SIG-M5 treated with dmso at 0.1 percent for 504 hours (cell line): ENCODE results near the gene GRM4.

ENCODE experiments used
- DNase-seq: peaks from one replicate; lab custom pipeline; 2025; ENCODE audit not compliant: unreplicated experiment; lab: John Stamatoyannopoulos, UW

The GRM4 gene

GRCh38 chr6:34143196-34143883 is 2.5 kb downstream of the GRM4 start:
- DNase-seq: no peak

DNA sequence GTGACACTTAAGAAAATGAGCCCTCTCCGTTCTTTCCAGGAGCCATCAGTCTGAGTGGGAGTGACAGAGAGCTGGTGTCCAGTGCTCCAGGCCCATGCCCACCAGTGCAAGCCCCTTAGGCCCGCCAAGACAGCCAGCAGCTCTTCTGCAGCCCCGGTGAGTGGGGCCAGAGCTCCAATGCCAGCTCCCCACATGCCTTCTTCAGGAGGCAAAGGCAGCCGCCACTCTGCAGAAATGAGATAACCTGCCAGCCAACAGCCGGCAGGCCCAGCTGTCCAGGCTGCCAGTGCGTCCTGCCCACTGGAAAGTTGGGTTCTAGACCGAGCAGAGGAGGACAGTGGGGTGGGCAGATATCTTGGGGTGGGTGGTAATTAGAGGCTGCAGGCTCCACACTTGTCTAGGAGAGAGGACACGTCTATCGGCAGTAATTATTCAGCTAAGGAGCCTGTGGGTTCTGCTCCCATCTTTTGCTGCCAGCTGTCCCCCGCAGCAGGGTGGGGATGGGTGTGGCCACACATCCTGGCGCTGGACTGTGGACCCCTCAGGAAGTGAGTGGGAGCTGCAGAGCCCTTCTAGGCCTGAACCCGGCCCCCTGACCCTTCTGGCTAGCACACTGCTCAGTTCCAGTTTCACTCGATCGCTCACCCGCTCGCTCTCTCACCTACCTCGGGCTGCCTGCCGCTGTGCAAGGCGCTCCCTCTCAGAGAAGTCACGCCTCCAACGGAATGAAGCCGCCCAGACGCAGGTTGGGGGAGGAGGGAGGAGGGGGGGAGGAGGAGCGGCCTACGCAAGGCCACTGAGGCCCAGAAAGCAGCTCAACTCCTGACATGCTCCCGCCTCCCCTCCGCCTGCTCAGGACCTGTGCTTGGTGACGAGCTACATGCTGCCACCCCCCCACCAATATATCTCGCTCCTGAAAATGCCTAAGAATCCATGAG is 3.6 kb downstream of the GRM4 start:
- no peak for DNase-seq

DNA sequence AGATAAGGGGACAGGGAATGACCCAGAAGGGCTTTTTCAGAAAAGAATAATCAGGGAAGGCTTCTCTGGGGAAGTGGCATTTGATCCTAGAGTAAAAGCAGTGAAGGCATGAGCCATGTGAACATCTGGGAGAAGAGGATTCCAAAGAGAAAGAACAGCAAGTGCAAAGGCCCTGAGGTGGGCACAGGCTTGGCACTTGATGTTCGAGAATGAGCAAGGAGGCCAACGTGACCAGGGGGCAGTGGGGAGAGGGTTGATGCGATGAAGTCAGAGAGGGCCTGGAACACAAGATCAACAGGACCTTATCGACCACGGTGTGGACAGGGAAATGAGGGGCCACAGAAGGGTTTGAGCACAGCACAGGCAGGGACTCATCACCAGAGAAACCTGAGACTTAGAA is 5.8 kb downstream of the GRM4 start:
- no peak for DNase-seq

DNA sequence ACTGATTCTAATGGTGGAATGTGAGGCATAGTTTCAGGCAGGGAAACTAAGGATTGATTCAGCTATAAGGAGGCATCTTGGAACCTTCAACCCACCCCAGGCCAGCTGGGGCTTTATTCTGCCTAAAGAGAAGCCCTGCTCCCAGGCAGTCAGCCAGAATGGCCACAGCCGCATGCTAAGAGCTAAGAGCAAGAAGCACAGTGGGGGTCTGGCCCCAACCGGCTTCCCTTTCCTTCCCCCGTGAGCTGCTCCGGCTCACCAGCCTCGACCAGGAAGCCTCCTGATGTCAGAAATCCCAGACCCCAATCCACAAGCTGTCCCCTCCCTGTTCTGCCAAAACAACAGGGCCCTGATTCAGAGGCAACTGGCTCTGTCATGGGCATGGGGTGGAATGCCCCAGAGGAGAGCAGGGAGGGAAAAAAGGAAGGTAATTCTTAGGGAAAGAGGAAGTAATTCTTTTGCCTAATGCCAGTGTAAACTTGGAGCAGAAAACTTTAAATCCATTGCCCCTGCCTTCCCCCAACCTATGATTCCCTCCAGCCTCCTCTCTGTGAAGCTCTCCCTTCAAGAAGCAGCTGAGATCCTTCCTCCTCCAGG is 6.9 kb downstream of the GRM4 start:
- DNase-seq: no peak

DNA sequence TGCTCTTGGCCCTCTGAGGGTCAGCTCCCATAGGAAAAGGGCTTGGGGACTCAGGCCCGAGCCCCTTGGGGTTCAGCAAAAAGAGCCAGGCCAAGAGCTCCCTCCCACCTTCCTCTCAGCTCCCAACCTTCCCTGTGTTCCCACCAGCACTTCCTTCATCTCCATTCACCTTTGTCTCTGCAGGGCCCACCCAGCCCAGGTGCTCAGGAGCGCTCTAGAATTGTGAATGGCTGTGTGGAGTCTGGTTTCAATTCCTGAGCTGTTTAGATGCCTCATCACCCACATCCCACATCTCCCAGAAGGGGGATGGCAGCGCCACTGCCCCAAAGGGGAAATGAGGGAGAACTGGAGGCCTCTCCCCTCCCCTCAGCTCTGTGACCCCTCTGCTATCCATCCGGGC is 7.7 kb downstream of the GRM4 start:
- DNase-seq: no peak

- DNase-seq: no peak
Measured at GRCh38 chr6:34135541-34135940, 10.3 kb downstream of the GRM4 start.

- peak; percentile 20 for DNase-seq
Measured at GRCh38 chr6:34132486-34133185, 13.3 kb downstream of the GRM4 start.

DNA sequence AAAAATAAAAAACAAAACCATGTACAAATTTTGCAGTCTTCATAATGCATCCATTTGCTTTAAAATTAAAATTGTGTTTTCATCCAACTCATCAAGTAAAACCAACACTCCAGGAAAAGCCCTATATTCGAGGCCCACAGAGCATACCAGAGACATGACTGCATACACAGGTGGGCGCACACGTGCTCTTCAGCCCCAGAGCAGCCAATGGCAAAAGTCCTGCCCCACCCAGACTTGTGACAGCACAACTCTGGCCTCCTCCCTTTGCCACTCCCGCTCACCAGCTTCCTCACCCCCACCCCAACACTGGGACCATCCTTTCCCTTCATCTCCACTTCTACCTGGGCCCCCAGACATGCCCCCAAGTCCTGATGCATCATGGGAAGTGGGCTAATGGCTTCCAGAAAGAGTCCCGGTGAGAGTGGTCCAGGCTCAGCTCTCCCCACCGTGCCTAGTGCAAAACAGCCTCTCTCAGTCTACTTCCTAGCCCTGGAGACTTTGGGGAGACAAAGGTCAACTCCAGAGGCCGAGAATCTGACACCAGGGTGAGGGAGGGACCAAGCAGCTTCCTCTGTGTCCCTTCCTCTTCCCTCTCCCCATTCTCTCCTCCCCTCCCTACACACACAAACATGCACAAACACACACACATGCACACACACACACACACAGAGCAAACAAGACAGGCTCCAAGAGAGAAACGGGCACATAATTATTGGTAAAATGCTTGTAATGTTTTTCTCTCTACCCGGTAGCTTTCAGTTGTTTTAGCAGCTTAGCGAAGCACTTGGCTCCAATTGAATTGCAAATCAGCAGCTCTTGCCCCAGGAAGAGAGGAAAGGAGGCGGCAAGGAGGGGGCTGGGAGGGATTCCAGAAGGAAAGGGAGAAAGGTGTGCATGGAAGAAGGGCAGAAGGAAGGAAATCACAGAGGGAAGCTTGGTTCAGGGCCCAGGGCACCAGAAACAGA is 14.3 kb downstream of the GRM4 start:
- DNase-seq: no peak

- DNase-seq: no peak
Measured at GRCh38 chr6:34130862-34131261, 15.0 kb downstream of the GRM4 start.

DNA sequence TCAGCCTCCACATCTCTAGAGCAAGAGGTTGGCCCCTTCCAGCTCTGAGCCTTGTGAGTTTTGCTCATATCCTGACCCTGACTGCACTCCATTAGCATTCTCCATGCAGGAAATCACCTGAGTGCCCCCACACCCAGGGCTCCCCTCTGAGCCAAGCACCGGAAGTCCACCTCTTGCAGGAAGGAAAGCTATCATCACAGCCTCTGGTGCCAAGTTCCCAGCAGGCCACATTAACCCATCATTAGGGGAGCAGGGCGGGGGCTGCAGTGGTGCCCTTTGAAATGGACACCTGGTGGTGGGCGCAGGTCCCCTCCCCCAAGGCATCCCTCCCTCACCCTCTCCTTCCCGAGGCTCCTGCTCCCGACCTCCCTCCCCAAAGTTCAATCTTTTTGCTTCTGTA is 16.1 kb downstream of the GRM4 start:
- no peak for DNase-seq

DNA sequence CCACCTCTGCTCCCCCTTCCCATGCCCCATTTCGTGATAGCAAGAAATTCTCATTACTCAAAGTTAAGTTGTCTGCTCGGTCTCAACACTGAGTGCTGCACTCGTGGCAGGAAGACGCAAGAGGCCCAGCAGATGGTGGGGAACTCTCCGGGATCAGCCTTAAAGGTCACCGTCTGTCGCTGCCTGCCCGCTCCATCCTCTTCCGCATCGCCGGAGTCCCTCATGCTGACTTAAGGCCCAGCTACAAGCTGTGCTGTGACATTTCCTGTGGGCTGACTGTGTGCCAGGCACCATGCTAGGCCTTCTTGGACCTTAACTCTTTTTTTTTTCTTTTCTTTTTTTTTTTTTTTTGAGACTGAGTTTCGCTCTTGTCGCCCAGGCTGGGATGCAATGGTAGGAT is 17.8 kb downstream of the GRM4 start:
- DNase-seq: no peak

DNA sequence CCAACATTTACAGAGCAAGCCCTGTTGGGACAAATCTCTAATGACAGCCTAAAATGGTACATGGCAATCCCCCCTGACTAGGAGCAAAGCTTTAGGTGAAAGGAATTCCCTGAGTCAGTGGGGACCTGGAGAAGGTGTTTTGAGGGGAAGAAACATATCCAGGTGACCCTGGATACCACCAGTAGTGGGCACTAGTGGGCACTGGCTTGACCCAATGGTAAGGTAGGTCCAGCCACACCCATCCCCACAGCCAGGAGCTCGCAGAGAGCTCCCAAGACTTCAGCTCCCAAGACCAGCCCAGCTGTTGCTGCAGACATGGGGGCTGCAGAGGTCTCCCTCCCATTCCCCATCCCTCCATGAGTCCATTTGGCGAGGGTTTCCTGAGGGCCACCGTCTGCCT is 19.5 kb downstream of the GRM4 start:
- DNase-seq: no peak

- no peak for DNase-seq
Measured at GRCh38 chr6:34125939-34126338, 19.9 kb downstream of the GRM4 start.

GRCh38 chr6:34120953-34121675 is 24.8 kb downstream of the GRM4 start:
- no peak for DNase-seq

DNA sequence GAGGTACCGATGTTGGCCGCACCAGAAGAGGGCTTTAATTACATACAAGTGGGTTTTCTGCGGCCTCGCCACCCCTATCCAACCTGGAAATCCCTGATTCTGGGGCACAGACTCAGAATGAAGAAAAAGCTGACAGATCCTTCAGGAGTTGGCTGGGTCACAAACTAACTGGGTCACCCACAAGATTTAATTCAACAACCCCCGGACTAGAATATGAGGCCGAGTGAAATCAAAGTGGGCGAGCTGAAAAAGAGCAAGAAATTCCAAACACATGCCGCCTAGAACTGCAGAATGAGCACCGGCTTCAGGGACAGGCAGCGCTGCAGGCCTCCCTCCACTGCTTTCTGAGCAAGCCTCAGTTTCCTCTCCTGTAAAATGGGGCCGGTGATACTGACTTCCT is 30.0 kb downstream of the GRM4 start:
- DNase-seq: no peak

DNA sequence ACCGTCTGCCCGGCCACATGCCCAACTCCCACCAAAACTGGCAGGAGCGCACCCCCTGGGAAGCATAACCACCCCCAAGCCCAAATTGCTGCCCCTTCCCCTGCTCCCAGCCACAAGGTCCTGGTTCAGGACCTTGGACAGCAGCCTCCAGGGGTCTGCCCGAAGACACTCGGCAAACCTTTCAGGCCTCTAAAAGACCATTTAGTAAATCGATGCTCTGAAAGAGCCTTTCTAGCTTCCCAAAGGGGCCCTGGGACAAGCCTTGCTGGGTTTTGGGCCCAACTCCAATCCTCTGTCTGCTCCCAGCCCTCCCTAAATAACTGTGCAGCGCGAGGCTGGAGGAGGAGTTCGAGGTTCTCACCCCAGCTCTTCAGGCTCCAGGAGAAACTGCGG is 30.5 kb downstream of the GRM4 start:
- DNase-seq: no peak

DNA sequence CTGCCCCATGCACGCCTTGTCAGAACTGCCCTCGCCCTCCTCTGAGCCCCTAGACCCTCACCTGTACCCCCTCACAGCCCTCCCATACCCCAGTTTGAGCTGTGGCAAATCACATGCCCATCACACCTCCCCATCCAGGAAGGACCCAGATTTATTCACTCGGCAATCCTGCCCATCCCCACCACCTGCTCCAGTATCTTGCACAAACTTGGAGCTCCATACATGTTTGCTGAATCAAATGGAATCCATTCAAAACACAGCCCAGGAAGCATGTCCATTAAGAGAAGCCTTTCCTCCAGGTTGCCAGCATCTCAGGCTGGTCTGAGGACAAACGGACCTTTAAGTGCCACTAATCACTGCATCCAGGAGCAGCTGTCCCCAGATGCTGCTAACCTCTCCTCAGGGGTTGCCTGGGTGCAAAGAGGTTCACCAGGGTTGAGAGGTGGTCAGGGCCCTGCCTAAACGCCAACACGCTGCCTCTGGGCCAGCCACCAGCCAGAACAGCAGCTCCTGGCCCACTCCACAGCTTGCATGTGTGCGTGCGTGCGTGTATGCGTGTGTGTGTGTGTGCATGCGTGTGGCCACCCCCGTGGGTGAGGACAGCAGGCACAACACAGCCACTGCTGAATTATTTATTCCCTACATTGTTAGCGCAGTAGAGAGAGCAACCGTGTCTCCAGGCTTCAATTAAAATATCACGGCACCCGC is 31.0 kb downstream of the GRM4 start:
- no peak for DNase-seq

- DNase-seq: no peak
Measured at GRCh38 chr6:34113532-34113931, 32.4 kb downstream of the GRM4 start.

GRCh38 chr6:34112126-34112525 is 33.8 kb downstream of the GRM4 start:
- DNase-seq: no peak
